ENCODE data around the gene HAND2. TPM values are rescaled to one million over a fixed set of nuclear protein-coding genes. Genes with fewer than 3 reads are reported as not detected.

HAND2 gene
- total RNA-seq, 1 donor from 2014 or later = not detected

DNA sequence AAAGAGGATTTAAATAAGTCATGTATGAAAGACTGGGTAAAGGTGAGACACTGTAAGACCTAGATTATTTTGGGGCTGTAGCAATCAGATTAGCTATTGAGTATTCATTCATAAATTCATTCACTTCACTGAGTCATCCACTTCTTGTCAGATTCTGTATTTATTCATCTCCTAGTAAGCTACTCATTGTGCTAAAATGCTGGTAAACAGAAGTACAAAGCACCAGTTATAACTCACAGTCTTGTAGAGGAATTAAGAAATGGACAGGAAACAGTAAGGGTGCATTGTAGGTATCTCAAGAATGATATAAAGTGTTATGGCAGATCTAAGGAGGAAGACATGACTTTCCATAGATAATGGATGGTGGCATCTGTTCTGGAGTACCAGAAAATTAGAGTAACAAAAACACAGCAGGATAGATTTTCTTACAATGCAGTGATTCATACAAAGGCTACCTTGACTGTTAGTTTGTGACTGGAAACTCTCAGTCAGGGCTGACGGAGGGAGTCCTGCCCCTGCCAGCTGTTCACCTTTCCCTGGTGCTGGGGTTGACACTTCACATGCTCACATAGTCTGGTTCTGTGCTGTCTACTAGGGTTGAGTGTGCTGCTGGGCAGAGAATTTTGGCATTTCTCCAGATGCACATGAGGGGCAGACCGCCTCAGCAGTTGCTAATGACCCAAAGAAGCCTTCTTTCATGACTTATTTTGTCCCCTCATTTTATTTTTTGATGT, 26.5 kb upstream of the HAND2 start:
- TF ChIP-seq CTCF (IDR thresholded peaks at IDR 0.05; ENCODE audit: insufficient read depth, low read depth, low read length) = no peak
- no peak for TF ChIP-seq EZH2 (IDR thresholded peaks at IDR 0.05; ENCODE audit: insufficient read depth, low read length)
- no peak for DNase-seq (ENCODE audit: low read depth)
- H3K27ac ChIP-seq (ENCODE audit: low read depth, low read length) = no peak overlapping the region

DNA sequence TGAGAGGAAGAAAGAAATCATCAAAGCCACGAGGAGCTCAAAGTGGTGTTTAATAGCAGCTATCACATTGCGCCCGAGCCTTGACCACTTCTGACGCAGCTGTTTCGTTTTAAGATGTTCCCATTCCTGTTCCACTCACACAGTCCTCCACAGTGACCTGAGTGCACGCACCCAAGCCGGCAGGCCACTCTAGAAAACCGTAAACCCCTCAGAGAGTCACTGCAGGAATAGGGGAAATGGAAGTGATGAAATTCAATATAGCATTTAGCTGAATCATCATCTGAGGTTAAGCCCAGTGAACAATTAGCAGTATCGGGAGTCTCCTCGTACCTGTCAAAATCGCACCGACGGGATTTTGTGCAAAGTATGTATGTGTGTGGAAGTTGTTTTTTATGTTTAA, 17.9 kb upstream of the HAND2 start:
- peaks cover 27% of the 10 kb centered on the region for H3K27me3 ChIP-seq (ENCODE audit: insufficient read depth, low read length)
- Mint-ChIP-seq H3K27ac (ENCODE audit: unreplicated experiment) (no peak overlapping the region), H3K4me3 (ENCODE audit: unreplicated experiment) (no peak overlapping the region), H3K4me1 (ENCODE audit: low read depth, unreplicated experiment) (no peaks in the 10 kb centered on the region), H3K9me3 (ENCODE audit: unreplicated experiment) (no peaks in the 10 kb centered on the region), H3K27me3 (ENCODE audit: low read depth, unreplicated experiment) (peaks cover 25% of the 10 kb centered on the region), H3K36me3 (ENCODE audit: low read depth, unreplicated experiment) (no peaks in the 10 kb centered on the region)
- no peak overlapping the region for H3K4me3 ChIP-seq (ENCODE audit: insufficient read depth, low read depth, low read length)
- H2AFZ ChIP-seq (ENCODE audit: low read depth, low read length) = no peak overlapping the region
- H3K36me3 ChIP-seq (ENCODE audit: insufficient read depth, low read length) = no peaks in the 10 kb centered on the region
- H3K79me2 ChIP-seq (ENCODE audit: insufficient read depth, low read length) = no peaks in the 10 kb centered on the region
- H3K9me3 ChIP-seq (ENCODE audit: insufficient read depth, low read depth, low read length) = no peaks in the 10 kb centered on the region
- no peak for FAIRE-seq
- H3K4me1 ChIP-seq (ENCODE audit: insufficient read depth, low read length) = no peaks in the 10 kb centered on the region
- no peak overlapping the region for H3K27ac ChIP-seq (ENCODE audit: low read depth, low read length)
- H3K9ac ChIP-seq (ENCODE audit: low read length) = no peak overlapping the region
- TF ChIP-seq EZH2 (IDR thresholded peaks at IDR 0.05; ENCODE audit: insufficient read depth, low read length) (no peak), CTCF (IDR thresholded peaks at IDR 0.05; ENCODE audit: insufficient read depth, low read depth, low read length) (no peak)
- H4K20me1 ChIP-seq (ENCODE audit: insufficient read depth, low read length) = no peaks in the 10 kb centered on the region
- DNase-seq (ENCODE audit: low read depth) = no peak
- H3K4me2 ChIP-seq (ENCODE audit: low read length) = no peak overlapping the region

More for the DNA sequence above, 26.5 kb upstream of the HAND2 start:
- Mint-ChIP-seq H3K4me3 (ENCODE audit: unreplicated experiment) (no peak overlapping the region), H3K27ac (ENCODE audit: unreplicated experiment) (no peak overlapping the region), H3K9me3 (ENCODE audit: unreplicated experiment) (no peaks in the 10 kb centered on the region), H3K27me3 (ENCODE audit: low read depth, unreplicated experiment) (no peaks in the 10 kb centered on the region), H3K4me1 (ENCODE audit: low read depth, unreplicated experiment) (no peaks in the 10 kb centered on the region), H3K36me3 (ENCODE audit: low read depth, unreplicated experiment) (no peaks in the 10 kb centered on the region)
- Histone ChIP-seq H2AFZ (ENCODE audit: low read depth, low read length) (no peak overlapping the region), H4K20me1 (ENCODE audit: insufficient read depth, low read length) (no peaks in the 10 kb centered on the region), H3K79me2 (ENCODE audit: insufficient read depth, low read length) (no peaks in the 10 kb centered on the region), H3K4me2 (ENCODE audit: low read length) (no peak overlapping the region), H3K4me3 (ENCODE audit: insufficient read depth, low read depth, low read length) (no peak overlapping the region), H3K36me3 (ENCODE audit: insufficient read depth, low read length) (no peaks in the 10 kb centered on the region), H3K27me3 (ENCODE audit: insufficient read depth, low read length) (no peaks in the 10 kb centered on the region), H3K4me1 (ENCODE audit: insufficient read depth, low read length) (no peaks in the 10 kb centered on the region), H3K9me3 (ENCODE audit: insufficient read depth, low read depth, low read length) (no peaks in the 10 kb centered on the region), H3K9ac (ENCODE audit: low read length) (no peak overlapping the region)
- no peak for FAIRE-seq

DNA sequence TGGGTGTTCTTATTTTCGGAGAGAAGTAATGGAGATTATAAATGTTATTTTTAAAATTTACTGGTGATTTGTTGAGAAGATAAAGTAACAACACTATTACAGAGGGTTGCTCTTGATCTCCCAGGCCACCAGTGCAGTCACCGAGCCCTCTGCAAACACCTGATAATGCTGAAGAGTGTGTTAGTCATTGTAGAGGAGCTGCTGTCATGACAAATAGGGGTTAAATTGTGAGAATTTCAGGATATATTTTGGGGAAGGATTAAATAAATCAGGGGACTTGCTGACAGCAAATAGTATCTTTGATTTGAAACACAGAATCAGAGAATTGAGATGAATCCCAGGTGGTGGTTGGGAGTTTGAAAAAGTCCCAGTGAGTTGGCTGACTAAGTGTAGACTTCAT, 16.7 kb upstream of the HAND2 start:
- no peaks in the 10 kb centered on the region for H3K79me2 ChIP-seq (ENCODE audit: insufficient read depth, low read length)

More for the DNA sequence above, 16.7 kb upstream of the HAND2 start:
- no peaks in the 10 kb centered on the region for H4K20me1 ChIP-seq (ENCODE audit: insufficient read depth, low read length)
- H3K9ac ChIP-seq (ENCODE audit: low read length) = no peak overlapping the region
- no peaks in the 10 kb centered on the region for H3K4me1 ChIP-seq (ENCODE audit: insufficient read depth, low read length)
- Mint-ChIP-seq H3K27me3 (ENCODE audit: low read depth, unreplicated experiment) (peaks cover 29% of the 10 kb centered on the region), H3K4me1 (ENCODE audit: low read depth, unreplicated experiment) (no peaks in the 10 kb centered on the region), H3K27ac (ENCODE audit: unreplicated experiment) (no peak overlapping the region), H3K4me3 (ENCODE audit: unreplicated experiment) (no peak overlapping the region), H3K36me3 (ENCODE audit: low read depth, unreplicated experiment) (no peaks in the 10 kb centered on the region), H3K9me3 (ENCODE audit: unreplicated experiment) (no peaks in the 10 kb centered on the region)
- no peaks in the 10 kb centered on the region for H3K9me3 ChIP-seq (ENCODE audit: insufficient read depth, low read depth, low read length)
- no peak overlapping the region for H3K4me3 ChIP-seq (ENCODE audit: insufficient read depth, low read depth, low read length)
- no peak for TF ChIP-seq EZH2 (IDR thresholded peaks at IDR 0.05; ENCODE audit: insufficient read depth, low read length)
- TF ChIP-seq CTCF (IDR thresholded peaks at IDR 0.05; ENCODE audit: insufficient read depth, low read depth, low read length) = no peak
- no peak overlapping the region for H3K4me2 ChIP-seq (ENCODE audit: low read length)
- DNase-seq (ENCODE audit: low read depth) = no peak
- no peak overlapping the region for H3K27ac ChIP-seq (ENCODE audit: low read depth, low read length)
- no peak overlapping the region for H2AFZ ChIP-seq (ENCODE audit: low read depth, low read length)
- peaks cover 31% of the 10 kb centered on the region for H3K27me3 ChIP-seq (ENCODE audit: insufficient read depth, low read length)
- FAIRE-seq = no peak
- H3K36me3 ChIP-seq (ENCODE audit: insufficient read depth, low read length) = no peaks in the 10 kb centered on the region
